Liver (tissue), 9 donors: ENCODE measurements around the gene C2orf74. TPM values are rescaled to one million over a fixed set of nuclear protein-coding genes. Genes with fewer than 3 reads are reported as not detected.

ENCODE experiments used
- DNase-seq: peaks from one replicate; pipeline ENCODE4 v3.0.0-alpha.2; 2017; ENCODE audit warnings: low spot score
- H3K27ac ChIP-seq, 2 donors: one replicate each; pipeline ENCODE4 v1.7.0; 2013; ENCODE audit warnings: inconsistent platforms in 2 of 2, low read length in 2 of 2, control low read depth in 1 of 2, low read depth in 1 of 2, mild to moderate bottlenecking in 1 of 2
- H3K27me3 ChIP-seq, 4 donors: one replicate each; pipeline versions ENCODE4 v1.6.1 to v1.7.0; 2013; ENCODE audit warnings: low read length in 3 of 4, inconsistent platforms in 1 of 4, mild to moderate bottlenecking in 1 of 4, moderate library complexity in 1 of 4; ENCODE audit not compliant: control insufficient read depth in 4 of 4, insufficient read depth in 4 of 4
- H3K36me3 ChIP-seq, 4 donors: one replicate each; pipeline versions ENCODE4 v1.6.1 to v1.7.0; 2013; ENCODE audit warnings: low read length in 3 of 4, mild to moderate bottlenecking in 3 of 4, low read depth in 1 of 4, moderate library complexity in 1 of 4; ENCODE audit not compliant: control insufficient read depth in 4 of 4, insufficient read depth in 3 of 4
- H3K4me1 ChIP-seq, 4 donors: one replicate each; pipeline versions ENCODE4 v1.6.1 to v1.7.0; 2013; ENCODE audit warnings: low read length in 3 of 4, mild to moderate bottlenecking in 3 of 4, moderate library complexity in 1 of 4; ENCODE audit not compliant: control insufficient read depth in 4 of 4, insufficient read depth in 4 of 4
- H3K4me3 ChIP-seq, 3 donors: one replicate each; pipeline versions ENCODE4 v1.6.1 to v1.7.0; 2013; ENCODE audit warnings: low read length in 3 of 3, control low read depth in 1 of 3, low read depth in 1 of 3, mild to moderate bottlenecking in 1 of 3
- H3K9ac ChIP-seq, 2 donors: one replicate each; pipeline ENCODE4 v1.7.0; 2013; ENCODE audit warnings: low read length in 2 of 2, mild to moderate bottlenecking in 2 of 2, moderate library complexity in 2 of 2, control low read depth in 1 of 2, low read depth in 1 of 2
- H3K9me3 ChIP-seq, 4 donors: one replicate each; pipeline versions ENCODE4 v1.6.1 to v1.7.0; 2013; ENCODE audit warnings: low read length in 3 of 4; ENCODE audit not compliant: control insufficient read depth in 4 of 4
- EGR1 ChIP-seq, 2 donors: IDR thresholded peaks; 2 replicates each; pipeline ENCODE4 v1.6.1; 2016 to 2018; ENCODE audit warnings: antibody characterized with exemption in 2 of 2, low read depth in 2 of 2
- FOXA1 ChIP-seq: IDR thresholded peaks from 2 replicates; pipeline ENCODE4 v1.6.1; 2016; ENCODE audit warnings: antibody characterized with exemption
- GABPA ChIP-seq, 2 donors: IDR thresholded peaks in 1 of 2; conservative IDR thresholded peaks in 1 of 2; 2 replicates each; pipeline ENCODE4 v1.6.1; 2016; ENCODE audit warnings: antibody characterized with exemption in 2 of 2, mild to moderate bottlenecking in 1 of 2, moderate library complexity in 1 of 2
- HNF4A ChIP-seq, 2 donors: conservative IDR thresholded peaks; 2 replicates each; pipeline ENCODE4 v1.6.1; 2016; ENCODE audit warnings: antibody characterized with exemption in 2 of 2, mild to moderate bottlenecking in 2 of 2
- HNF4G ChIP-seq: IDR thresholded peaks from 2 replicates; pipeline ENCODE4 v1.6.1; 2016; ENCODE audit warnings: antibody characterized with exemption
- JUND ChIP-seq, 2 donors: IDR thresholded peaks; 2 replicates each; pipeline ENCODE4 v1.6.1; 2016; ENCODE audit warnings: antibody characterized with exemption in 2 of 2
- NR2F2 ChIP-seq: IDR thresholded peaks from 2 replicates; pipeline ENCODE4 v1.6.1; 2016; ENCODE audit warnings: antibody characterized with exemption
- RAD21 ChIP-seq, 2 donors: IDR thresholded peaks; 2 replicates each; pipeline ENCODE4 v1.6.1; 2016; ENCODE audit warnings: antibody characterized with exemption in 2 of 2, mild to moderate bottlenecking in 2 of 2
- RXRA ChIP-seq, 2 donors: IDR thresholded peaks; 2 replicates each; pipeline ENCODE4 v1.6.1; 2017 to 2018; ENCODE audit warnings: antibody characterized with exemption in 2 of 2, mild to moderate bottlenecking in 1 of 2
- SP1 ChIP-seq: IDR thresholded peaks from 2 replicates; pipeline ENCODE4 v1.6.1; 2018; ENCODE audit warnings: antibody characterized with exemption, mild to moderate bottlenecking
- TAF1 ChIP-seq: conservative IDR thresholded peaks from 2 replicates; pipeline ENCODE4 v1.6.1; 2016; ENCODE audit warnings: antibody characterized with exemption, mild to moderate bottlenecking
- YY1 ChIP-seq: IDR thresholded peaks from 2 replicates; pipeline ENCODE4 v1.6.1; 2016; ENCODE audit warnings: antibody characterized with exemption, mild to moderate bottlenecking
- WGBS: extraction: QIAGEN DNeasy Blood & Tissue Kit; methylation state at CpG from one replicate; pipeline ENCODE4 v1.1.7; 2013; 5-methylcytosine and 5-hydroxymethylcytosine counted together
- polyA plus RNA-seq, 2 donors: library from polyadenylated mRNA; stranded (reverse) in 1 of 2; unstranded in 1 of 2; fragments of 200-250 nt in 1 of 2; fragments of >200 nt in 1 of 2; fragmentation: Nextera tagmentation in 1 of 2; extraction: Ambion mirVana in 1 of 2; gene quantifications; one replicate each; pipeline versions ENCODE4 v1.2.1 to v1.2.3, GENCODE V29; 2013 to 2015
- total RNA-seq, 2 donors: library from RNA; depleted of rRNA; stranded (reverse); fragments of >200 nt; gene quantifications; one replicate each; pipeline ENCODE4 v1.2.3, GENCODE V29; 2014
- TF ChIP-seq, protein P1 (sequence below): IDR thresholded peaks from 2 replicates; pipeline ENCODE4 v1.6.1; 2016; ENCODE audit warnings: antibody characterized with exemption
- TF ChIP-seq, protein P2 (sequence below): IDR thresholded peaks from 2 replicates; pipeline ENCODE4 v1.6.1; 2016; ENCODE audit warnings: antibody characterized with exemption, mild to moderate bottlenecking
- TF ChIP-seq, protein P3 (sequence below): fragments of 150-350 bp; IDR thresholded peaks from 2 replicates; pipeline ENCODE4 v1.5.1; 2017; ENCODE audit warnings: improper control_type of control experiment, low read depth, low read length; ENCODE audit not compliant: missing input control
- TF ChIP-seq, protein P4 (sequence below): IDR thresholded peaks from 2 replicates; pipeline ENCODE4 v1.6.1; 2016; ENCODE audit warnings: antibody characterized with exemption
- TF ChIP-seq, protein P5 (sequence below): IDR thresholded peaks from 2 replicates; pipeline ENCODE4 v1.6.1; 2016; ENCODE audit warnings: antibody characterized with exemption
- donor health status: healthy.
- donor health status: healthy.
- donor health status: healthy.
- donor health status: healthy.
- donor health status: healthy.

The C2orf74 gene
- total and polyA plus RNA-seq, 4 donors, result 3.5 to 23.3 (median 5.6) TPM

DNA sequence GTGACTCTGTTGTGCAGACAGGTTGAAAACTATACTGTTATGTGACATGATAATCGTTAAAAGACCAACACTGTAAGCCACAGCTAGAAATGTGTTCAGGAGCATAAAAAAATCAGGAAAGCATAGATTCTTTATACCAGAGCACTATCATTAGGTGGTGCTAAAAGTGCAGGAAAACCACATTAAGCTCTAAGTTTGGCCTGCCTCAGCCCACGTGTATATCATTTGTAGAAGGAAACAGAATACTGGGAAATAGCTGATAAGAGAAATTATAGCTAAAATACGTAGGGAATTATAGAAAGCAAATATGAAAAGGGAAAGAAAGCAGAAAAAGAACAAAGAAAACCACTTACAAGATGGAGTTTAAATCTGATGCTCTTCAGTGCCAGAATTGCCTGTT, 26.5 kb upstream of the C2orf74 start:
- Histone ChIP-seq H3K36me3 (no peaks in the 10 kb centered on the region), H3K4me3 (no peak overlapping the region), H3K27ac (no peak overlapping the region), H3K4me1 (no peaks in the 10 kb centered on the region), H3K9me3 (no peaks in the 10 kb centered on the region), H3K9ac (no peak overlapping the region), H3K27me3 (no peaks in the 10 kb centered on the region)
- 26% methylated on average over 3 of the region's 3 CpGs for WGBS
- peak; percentile 79 for TF ChIP-seq RAD21 (IDR thresholded peaks at IDR 0.05)
- TF ChIP-seq, protein P1, sequence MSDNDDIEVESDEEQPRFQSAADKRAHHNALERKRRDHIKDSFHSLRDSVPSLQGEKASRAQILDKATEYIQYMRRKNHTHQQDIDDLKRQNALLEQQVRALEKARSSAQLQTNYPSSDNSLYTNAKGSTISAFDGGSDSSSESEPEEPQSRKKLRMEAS, result peak; percentile 18
- TF ChIP-seq FOXA1, result no peak
- no peak for DNase-seq

DNA sequence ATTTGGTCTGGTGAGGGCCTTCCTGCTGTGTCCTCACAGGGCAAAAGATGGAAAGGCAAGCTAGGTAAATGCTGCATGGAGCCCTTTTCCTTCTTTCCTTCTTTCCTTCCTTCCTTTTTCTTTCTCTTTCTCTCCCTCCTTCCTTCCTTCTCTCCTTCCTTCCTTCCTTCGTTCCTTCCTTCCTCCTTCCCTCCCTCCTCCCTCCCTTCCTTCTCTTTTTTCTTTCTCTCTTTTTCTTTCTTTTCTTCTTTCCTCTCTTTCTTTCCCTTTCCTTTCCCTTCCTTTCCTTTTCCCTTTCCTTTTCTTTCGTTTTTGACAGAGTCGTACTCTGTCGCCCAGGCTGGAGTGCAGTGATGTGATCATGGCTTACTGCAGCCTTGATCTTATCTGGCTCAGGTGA, 23.1 kb upstream of the C2orf74 start:
- Histone ChIP-seq H3K27ac (no peak overlapping the region), H3K4me1 (no peaks in the 10 kb centered on the region), H3K27me3 (no peaks in the 10 kb centered on the region), H3K9me3 (no peaks in the 10 kb centered on the region), H3K36me3 (peaks cover 0 to 4% (median 1%) of the 10 kb centered on the region in 4 donors), H3K4me3 (no peak overlapping the region), H3K9ac (no peak overlapping the region)
- no peak for DNase-seq
- TF ChIP-seq GABPA (IDR thresholded peaks at IDR 0.05 in 1 of 2, conservative IDR thresholded peaks at IDR 0.05 in 1 of 2) (no peak), HNF4G (no peak), EGR1 (IDR thresholded peaks at IDR 0.05; ENCODE audit: low read depth in 2 of 2) (no peak), SP1 (no peak), NR2F2 (no peak)
- TF ChIP-seq, protein P2, sequence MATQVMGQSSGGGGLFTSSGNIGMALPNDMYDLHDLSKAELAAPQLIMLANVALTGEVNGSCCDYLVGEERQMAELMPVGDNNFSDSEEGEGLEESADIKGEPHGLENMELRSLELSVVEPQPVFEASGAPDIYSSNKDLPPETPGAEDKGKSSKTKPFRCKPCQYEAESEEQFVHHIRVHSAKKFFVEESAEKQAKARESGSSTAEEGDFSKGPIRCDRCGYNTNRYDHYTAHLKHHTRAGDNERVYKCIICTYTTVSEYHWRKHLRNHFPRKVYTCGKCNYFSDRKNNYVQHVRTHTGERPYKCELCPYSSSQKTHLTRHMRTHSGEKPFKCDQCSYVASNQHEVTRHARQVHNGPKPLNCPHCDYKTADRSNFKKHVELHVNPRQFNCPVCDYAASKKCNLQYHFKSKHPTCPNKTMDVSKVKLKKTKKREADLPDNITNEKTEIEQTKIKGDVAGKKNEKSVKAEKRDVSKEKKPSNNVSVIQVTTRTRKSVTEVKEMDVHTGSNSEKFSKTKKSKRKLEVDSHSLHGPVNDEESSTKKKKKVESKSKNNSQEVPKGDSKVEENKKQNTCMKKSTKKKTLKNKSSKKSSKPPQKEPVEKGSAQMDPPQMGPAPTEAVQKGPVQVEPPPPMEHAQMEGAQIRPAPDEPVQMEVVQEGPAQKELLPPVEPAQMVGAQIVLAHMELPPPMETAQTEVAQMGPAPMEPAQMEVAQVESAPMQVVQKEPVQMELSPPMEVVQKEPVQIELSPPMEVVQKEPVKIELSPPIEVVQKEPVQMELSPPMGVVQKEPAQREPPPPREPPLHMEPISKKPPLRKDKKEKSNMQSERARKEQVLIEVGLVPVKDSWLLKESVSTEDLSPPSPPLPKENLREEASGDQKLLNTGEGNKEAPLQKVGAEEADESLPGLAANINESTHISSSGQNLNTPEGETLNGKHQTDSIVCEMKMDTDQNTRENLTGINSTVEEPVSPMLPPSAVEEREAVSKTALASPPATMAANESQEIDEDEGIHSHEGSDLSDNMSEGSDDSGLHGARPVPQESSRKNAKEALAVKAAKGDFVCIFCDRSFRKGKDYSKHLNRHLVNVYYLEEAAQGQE, result no peak
- TF ChIP-seq, protein P3, sequence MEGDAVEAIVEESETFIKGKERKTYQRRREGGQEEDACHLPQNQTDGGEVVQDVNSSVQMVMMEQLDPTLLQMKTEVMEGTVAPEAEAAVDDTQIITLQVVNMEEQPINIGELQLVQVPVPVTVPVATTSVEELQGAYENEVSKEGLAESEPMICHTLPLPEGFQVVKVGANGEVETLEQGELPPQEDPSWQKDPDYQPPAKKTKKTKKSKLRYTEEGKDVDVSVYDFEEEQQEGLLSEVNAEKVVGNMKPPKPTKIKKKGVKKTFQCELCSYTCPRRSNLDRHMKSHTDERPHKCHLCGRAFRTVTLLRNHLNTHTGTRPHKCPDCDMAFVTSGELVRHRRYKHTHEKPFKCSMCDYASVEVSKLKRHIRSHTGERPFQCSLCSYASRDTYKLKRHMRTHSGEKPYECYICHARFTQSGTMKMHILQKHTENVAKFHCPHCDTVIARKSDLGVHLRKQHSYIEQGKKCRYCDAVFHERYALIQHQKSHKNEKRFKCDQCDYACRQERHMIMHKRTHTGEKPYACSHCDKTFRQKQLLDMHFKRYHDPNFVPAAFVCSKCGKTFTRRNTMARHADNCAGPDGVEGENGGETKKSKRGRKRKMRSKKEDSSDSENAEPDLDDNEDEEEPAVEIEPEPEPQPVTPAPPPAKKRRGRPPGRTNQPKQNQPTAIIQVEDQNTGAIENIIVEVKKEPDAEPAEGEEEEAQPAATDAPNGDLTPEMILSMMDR, result no peak
- TF ChIP-seq, protein P4, sequence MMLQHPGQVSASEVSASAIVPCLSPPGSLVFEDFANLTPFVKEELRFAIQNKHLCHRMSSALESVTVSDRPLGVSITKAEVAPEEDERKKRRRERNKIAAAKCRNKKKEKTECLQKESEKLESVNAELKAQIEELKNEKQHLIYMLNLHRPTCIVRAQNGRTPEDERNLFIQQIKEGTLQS, result no peak
- WGBS, result 91% methylated on average over 4 of the region's 4 CpGs

DNA sequence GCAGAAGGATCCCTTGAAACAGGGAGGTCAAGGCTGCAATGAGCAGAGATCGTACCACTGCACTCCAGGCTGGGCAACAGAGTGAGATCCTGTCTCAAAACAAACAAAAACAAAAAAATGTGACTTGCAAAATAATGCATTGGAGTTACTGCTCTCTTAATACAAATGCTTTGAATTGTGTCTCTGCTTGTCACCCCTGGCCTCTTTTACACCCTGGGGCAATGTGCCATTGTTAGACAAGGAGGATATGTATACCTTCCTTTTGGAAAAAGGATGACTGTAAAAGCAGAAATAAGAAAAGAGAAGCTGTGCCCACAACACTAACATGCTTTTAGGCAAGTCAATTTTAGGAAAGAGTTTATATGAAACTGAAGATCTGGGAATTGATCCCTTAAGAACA, 20.8 kb upstream of the C2orf74 start:
- TF ChIP-seq JUND (IDR thresholded peaks at IDR 0.05) (no peak), EGR1 (IDR thresholded peaks at IDR 0.05; ENCODE audit: low read depth in 2 of 2) (no peak), RXRA (IDR thresholded peaks at IDR 0.05) (no peak), TAF1 (no peak), GABPA (IDR thresholded peaks at IDR 0.05 in 1 of 2, conservative IDR thresholded peaks at IDR 0.05 in 1 of 2) (no peak), YY1 (no peak), HNF4A (conservative IDR thresholded peaks at IDR 0.05) (no peak), RAD21 (IDR thresholded peaks at IDR 0.05) (no peak)
- TF ChIP-seq, protein P1, result no peak
- TF ChIP-seq, protein P5, sequence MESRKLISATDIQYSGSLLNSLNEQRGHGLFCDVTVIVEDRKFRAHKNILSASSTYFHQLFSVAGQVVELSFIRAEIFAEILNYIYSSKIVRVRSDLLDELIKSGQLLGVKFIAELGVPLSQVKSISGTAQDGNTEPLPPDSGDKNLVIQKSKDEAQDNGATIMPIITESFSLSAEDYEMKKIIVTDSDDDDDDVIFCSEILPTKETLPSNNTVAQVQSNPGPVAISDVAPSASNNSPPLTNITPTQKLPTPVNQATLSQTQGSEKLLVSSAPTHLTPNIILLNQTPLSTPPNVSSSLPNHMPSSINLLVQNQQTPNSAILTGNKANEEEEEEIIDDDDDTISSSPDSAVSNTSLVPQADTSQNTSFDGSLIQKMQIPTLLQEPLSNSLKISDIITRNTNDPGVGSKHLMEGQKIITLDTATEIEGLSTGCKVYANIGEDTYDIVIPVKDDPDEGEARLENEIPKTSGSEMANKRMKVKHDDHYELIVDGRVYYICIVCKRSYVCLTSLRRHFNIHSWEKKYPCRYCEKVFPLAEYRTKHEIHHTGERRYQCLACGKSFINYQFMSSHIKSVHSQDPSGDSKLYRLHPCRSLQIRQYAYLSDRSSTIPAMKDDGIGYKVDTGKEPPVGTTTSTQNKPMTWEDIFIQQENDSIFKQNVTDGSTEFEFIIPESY, result no peak
- TF ChIP-seq, protein P4, result no peak
- H3K9me3 ChIP-seq, result no peaks in the 10 kb centered on the region
- H3K27ac ChIP-seq, result no peak overlapping the region
- DNase-seq, result no peak
- WGBS, result 92% methylated on average over 1 of the region's 1 CpG
- H3K4me1 ChIP-seq, result peaks cover 0 to 5% (median 3%) of the 10 kb centered on the region in 4 donors
- no peak overlapping the region for H3K9ac ChIP-seq
- peaks cover 0 to 4% (median 1%) of the 10 kb centered on the region in 4 donors for H3K36me3 ChIP-seq
- H3K4me3 ChIP-seq, result no peak overlapping the region
- no peaks in the 10 kb centered on the region for H3K27me3 ChIP-seq
